Iris pigment epithelial cell (primary cell): ENCODE results near the gene SPATA13.
A peak's percentile ranks its signal among the peaks of the same experiment; 100 is the strongest.

Source experiments
- DNase-seq: peaks from one replicate; pipeline ENCODE4 v3.0.0-alpha.2; 2011; ENCODE audit warnings: low read depth

The SPATA13 gene

GRCh38 chr13:24141333-24141910, 19.1 kb upstream of the SPATA13 start:
- DNase-seq = no peak

- no peak for DNase-seq
Measured at GRCh38 chr13:24142453-24142852, 18.1 kb upstream of the SPATA13 start.

- DNase-seq = no peak
Measured at GRCh38 chr13:24142886-24143285, 17.6 kb upstream of the SPATA13 start.

- no peak for DNase-seq
Measured at GRCh38 chr13:24145240-24145639, 15.3 kb upstream of the SPATA13 start.

GRCh38 chr13:24145674-24146073, 14.8 kb upstream of the SPATA13 start:
- no peak for DNase-seq

- no peak for DNase-seq
Measured at GRCh38 chr13:24146961-24147569, 13.5 kb upstream of the SPATA13 start.

GRCh38 chr13:24147570-24147963, 13.0 kb upstream of the SPATA13 start:
- DNase-seq = no peak

GRCh38 chr13:24148414-24149235, 11.9 kb upstream of the SPATA13 start:
- DNase-seq = peak; percentile 96

GRCh38 chr13:24149246-24150032, 11.1 kb upstream of the SPATA13 start:
- DNase-seq = no peak

GRCh38 chr13:24150572-24150971, 9.9 kb upstream of the SPATA13 start:
- no peak for DNase-seq

GRCh38 chr13:24151864-24152263, 8.7 kb upstream of the SPATA13 start:
- DNase-seq = no peak

GRCh38 chr13:24152292-24153214, 8.0 kb upstream of the SPATA13 start:
- no peak for DNase-seq

GRCh38 chr13:24153347-24153746, 7.2 kb upstream of the SPATA13 start:
- DNase-seq = no peak

- DNase-seq = no peak
Measured at GRCh38 chr13:24153979-24154701, 6.4 kb upstream of the SPATA13 start.

- no peak for DNase-seq
Measured at GRCh38 chr13:24159357-24159756, 1.2 kb upstream of the SPATA13 start.

- DNase-seq = no peak
Measured at GRCh38 chr13:24161010-24161775, 673 bp downstream of the SPATA13 start.

- no peak for DNase-seq
Measured at GRCh38 chr13:24161980-24162525, 1.5 kb downstream of the SPATA13 start.

GRCh38 chr13:24162604-24163003, 2.1 kb downstream of the SPATA13 start:
- DNase-seq = no peak

- peak; percentile 45 for DNase-seq
Measured at GRCh38 chr13:24165746-24166145, 5.2 kb downstream of the SPATA13 start.

- no peak for DNase-seq
Measured at GRCh38 chr13:24166561-24166960, 6.0 kb downstream of the SPATA13 start.
